ENCODE results near the gene RETREG1. TPM values are rescaled to one million over a fixed set of nuclear protein-coding genes. Genes with fewer than 3 reads are reported as not detected.

RETREG1 gene
- total and polyA plus RNA-seq, 12 donors: 14.6 to 337 (median 216) TPM

GRCh38 chr5:16609412-16609811 is 7.4 kb downstream of the RETREG1 start:
- H3K36me3 ChIP-seq: no peaks in the 10 kb centered on the region
- no peak overlapping the region for H3K27ac ChIP-seq
- peaks cover 0 to 10% (median under 1%) of the 10 kb centered on the region in 9 donors for H3K4me1 ChIP-seq
- DNase-seq: no peak
- TF ChIP-seq CTCF (IDR thresholded peaks at IDR 0.05): no peak
- peaks cover 0 to 7% (median 0%) of the 10 kb centered on the region in 11 donors for H3K9me3 ChIP-seq
- 74 to 76% methylated on average over 9 of the region's 9 CpGs for WGBS, 2 donors
- intact Hi-C loops (cut with DNase I): no loop called here
- no peak for ATAC-seq
- no peak overlapping the region for H3K4me3 ChIP-seq
- H3K27me3 ChIP-seq: no peaks in the 10 kb centered on the region

GRCh38 chr5:16606628-16607027 is 10.2 kb downstream of the RETREG1 start:
- Histone ChIP-seq H3K36me3 (peaks cover 0 to 3% (median 0%) of the 10 kb centered on the region in 9 donors), H3K4me3 (no peak overlapping the region), H3K9me3 (peaks cover 0 to 7% (median 0%) of the 10 kb centered on the region in 11 donors), H3K27me3 (no peaks in the 10 kb centered on the region), H3K27ac (no peak overlapping the region), H3K4me1 (peaks cover 0 to 6% (median 0%) of the 10 kb centered on the region in 9 donors)
- ATAC-seq: no peak
- no peak for TF ChIP-seq CTCF (IDR thresholded peaks at IDR 0.05)
- intact Hi-C loops (cut with DNase I): no loop called here
- WGBS, 2 donors: 98 to 100% methylated on average over 1 of the region's 1 CpG
- DNase-seq: no peak

GRCh38 chr5:16603701-16604100 is 13.1 kb downstream of the RETREG1 start:
- Histone ChIP-seq H3K36me3 (peaks cover 0 to 3% (median 0%) of the 10 kb centered on the region in 9 donors), H3K4me1 (peaks cover 0 to 21% (median 11%) of the 10 kb centered on the region in 9 donors), H3K4me3 (no peak overlapping the region), H3K9me3 (peaks cover 0 to 7% (median 0%) of the 10 kb centered on the region in 11 donors), H3K27ac (no peak overlapping the region), H3K27me3 (no peaks in the 10 kb centered on the region)
- intact Hi-C loops (cut with DNase I): no loop called here
- DNase-seq (no peak), ATAC-seq (no peak)
- no peak for TF ChIP-seq CTCF (IDR thresholded peaks at IDR 0.05)
- 74 to 86% methylated on average over 6 of the region's 6 CpGs for WGBS, 2 donors

DNA sequence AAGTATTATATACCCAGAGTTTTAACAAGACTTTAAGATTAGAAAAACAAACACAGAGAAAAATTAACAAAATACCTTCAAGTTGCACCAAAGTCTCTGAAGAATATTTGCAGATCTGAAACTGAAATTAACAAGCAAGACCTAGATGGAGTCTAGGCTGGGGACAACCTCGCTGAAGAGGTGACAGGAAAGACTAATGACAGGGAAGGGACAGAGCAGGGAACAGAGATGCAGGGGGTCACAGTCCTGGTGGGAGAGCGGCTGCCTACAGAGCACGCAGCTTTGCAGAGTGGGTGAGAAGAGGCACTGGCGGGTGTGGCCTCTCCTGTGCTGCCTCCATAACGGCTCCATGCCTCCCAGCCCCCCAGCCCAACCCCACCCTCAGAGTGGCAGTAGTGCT is 13.5 kb downstream of the RETREG1 start:
- WGBS, 2 donors: 74 to 78% methylated on average over 5 of the region's 5 CpGs
- intact Hi-C loops (cut with DNase I): no loop called here
- Histone ChIP-seq H3K27ac (no peak overlapping the region), H3K9me3 (peaks cover 0 to 7% (median 0%) of the 10 kb centered on the region in 11 donors), H3K4me1 (peaks cover 0 to 18% (median 12%) of the 10 kb centered on the region in 9 donors), H3K36me3 (peaks cover 0 to 3% (median 0%) of the 10 kb centered on the region in 9 donors), H3K4me3 (no peak overlapping the region), H3K27me3 (no peaks in the 10 kb centered on the region)
- DNase-seq (no peak), ATAC-seq (no peak)
- TF ChIP-seq CTCF (IDR thresholded peaks at IDR 0.05): no peak

Data from heart right ventricle (tissue), 16 donors.